Left forelimb (tissue), 1 donor: Measurements from ENCODE around the gene SEPHS2.
"Not testable (repeated sequence)": the region's sequence is repeated elsewhere in the genome, so short reads cannot be mapped to it uniquely, and the experiment has no call there.

Experiments used
- DNase-seq: peaks from one replicate; pipeline ENCODE4 v3.0.0-alpha.2; 2018; ENCODE audit warnings: low spot score

Gene SEPHS2

DNA sequence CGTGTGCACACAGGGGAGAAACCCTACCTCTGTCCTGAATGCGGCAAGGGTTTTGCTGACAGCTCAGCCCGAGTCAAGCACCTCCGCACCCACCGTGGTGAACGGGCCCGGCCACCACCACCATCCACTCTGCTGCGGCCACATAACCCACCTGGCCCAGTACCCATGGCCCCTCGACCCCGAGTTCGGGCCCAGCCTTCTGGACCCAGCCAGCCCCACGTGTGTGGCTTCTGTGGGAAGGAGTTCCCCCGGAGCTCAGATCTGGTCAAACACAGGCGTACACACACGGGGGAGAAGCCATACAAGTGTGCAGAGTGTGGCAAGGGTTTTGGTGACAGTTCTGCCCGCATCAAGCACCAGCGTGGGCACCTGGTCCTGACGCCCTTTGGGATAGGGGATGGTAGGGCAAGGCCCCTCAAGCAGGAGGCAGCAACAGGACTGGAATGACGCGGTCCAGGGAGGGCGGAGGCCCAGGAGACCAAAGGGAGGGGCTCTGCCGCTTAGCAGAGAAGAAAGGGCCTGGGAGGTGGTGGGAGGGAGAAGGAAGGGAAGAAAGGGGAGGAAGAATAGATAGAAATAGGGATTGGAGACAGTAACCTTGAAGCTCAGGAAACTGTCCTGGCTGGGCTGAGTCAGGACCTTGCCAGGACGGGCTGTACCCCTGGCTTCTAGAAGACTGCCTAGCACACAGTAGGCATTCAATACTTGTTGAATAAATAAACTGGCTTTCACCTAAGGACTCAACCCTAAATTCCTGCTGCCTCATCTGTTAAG lies 46.8 kb downstream of the SEPHS2 start:
- DNase-seq: no peak

DNA sequence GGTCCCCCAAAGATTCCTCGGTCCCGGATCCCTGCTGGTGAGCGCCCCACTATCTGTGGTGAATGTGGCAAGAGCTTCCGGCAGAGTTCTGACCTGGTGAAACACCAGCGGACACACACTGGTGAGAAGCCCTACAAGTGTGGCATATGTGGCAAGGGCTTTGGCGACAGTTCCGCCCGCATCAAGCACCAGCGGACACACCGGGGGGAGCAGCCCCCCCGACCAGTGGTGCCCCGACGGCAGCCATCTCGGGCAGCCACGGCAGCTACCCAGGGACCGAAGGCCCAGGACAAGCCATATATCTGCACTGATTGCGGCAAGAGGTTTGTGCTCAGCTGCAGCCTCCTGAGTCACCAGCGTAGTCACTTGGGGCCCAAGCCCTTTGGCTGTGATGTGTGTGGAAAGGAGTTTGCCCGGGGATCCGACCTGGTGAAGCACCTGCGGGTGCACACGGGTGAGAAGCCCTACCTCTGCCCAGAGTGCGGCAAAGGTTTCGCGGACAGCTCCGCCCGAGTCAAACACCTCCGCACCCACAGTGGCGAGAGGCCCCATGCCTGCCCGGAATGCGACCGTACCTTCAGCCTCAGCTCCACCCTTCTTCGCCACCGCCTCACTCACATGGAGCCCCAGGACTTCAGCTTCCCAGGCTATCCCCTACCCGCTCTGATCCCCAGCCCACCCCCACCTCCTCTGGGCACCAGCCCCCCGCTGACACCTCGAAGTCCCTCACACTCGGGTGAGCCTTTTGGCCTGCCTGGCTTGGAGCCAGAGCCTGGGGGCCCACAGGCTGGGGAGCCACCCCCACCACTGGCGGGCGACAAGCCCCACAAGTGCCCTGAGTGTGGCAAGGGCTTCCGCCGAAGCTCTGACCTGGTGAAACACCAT lies 47.7 kb downstream of the SEPHS2 start:
- no peak for DNase-seq

DNA sequence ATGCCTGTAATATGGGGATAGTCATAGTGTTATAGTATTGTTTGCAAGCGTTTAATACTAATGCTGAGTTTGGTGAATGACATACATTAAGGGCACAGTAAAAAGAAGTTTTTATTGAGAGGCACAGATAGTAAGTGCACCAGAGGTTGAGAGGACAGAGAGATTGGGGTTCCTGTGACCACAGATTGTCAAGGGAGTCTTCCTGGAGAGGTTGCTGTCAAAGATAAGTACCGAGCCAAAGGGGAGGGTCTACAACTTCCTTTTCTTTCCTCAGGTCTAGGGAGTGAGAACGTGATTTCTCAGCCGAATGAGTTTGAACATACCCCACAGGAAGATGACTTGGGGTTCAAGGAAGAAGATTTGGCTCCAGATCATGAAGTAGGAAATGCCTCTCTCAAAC lies 48.6 kb downstream of the SEPHS2 start:
- DNase-seq: no peak

DNA sequence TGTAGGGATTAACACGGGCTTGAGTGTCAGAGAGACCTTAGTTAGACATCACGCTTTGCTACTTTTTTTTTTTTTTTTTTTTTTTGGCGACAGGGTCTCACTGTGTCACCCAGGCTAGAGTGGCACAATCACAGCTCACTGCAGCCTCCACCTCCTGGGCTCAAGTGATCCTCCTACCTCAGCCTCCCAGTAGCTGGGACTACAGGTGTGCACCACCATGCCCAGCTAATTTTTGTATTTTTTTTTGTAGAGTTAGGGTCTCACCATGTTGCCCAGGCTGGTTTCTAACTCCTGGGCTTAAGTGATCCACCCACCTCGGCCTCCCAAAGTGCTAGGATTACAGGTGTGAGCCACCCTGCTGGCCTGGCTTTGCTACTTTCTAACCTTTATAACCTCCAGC lies 49.0 kb downstream of the SEPHS2 start:
- DNase-seq: not testable (repeated sequence)

DNA sequence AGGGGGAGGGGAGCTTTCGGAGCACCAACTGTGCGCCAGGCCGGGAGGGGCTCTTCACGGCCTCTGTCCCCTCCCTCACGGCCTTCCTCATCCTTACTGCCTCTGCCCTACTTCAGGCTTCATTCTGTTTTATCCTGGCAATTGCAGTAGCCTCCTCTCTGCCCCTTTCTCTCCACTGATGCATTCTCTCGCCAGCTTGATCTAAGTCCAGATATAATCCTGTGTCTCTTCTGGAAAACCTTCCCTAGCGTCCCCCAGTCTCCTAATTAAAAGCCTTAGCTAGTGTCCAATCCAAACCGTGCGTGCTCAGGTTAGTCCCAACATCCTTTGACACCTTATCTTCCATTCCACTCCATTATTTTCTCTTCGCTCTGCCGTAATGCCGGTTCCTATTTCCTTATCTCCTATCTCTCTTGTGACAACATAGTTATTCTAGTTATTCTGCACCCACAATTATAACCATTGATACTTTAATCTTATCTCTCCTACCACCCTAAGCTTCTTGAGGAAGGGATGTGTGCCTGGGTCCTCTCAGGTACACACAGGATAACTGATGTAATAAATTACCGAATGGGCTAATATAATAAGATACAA lies 49.6 kb downstream of the SEPHS2 start:
- no peak for DNase-seq

DNA sequence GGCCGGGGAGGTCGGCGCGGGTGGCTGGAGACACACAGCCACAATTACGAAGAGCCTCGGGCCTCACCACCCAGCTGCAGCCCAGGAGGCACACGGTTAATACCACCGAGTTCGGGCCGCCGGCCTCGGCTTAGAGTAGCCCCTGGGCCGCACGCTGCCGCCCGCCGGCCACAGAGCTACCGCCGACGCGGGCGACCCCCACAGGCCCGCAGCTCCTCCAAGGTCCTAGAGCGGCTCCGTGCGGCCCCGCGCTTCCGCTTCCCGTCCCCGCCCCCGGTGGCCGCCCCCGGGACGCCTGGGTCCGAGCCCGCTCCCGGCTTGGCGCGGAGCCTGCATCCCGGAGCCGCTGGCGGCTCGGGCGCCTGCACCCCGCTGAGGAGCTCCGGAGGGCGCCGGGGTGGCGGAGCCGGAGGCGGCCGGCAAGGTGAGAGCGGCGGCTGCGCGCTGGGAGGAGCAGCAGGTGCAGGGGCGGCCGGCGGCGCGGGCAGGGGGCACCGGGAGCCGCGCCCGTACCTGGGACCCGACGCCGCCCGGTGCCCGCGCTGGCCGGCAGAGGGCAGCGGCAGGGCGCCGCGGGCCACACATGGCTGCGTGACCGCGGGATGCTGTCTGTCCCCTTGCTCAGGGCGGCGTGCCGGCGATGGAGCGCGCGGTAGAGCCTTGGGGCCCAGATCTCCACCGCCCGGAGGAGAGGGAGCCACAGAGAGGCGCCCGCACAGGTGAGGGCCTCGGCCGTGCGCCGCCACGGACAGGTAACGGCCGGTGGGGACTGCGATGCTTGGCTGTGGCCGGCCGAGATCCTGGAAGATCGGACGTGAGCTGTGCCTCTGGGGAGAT lies 50.3 kb downstream of the SEPHS2 start, which contains the start of gene ZNF48:
ZNF48 (plus strand) TSS at position 266 of the 837 bp plus-strand sequence; CDS start at position 641, 375 bp downstream.
- peak; percentile 90 for DNase-seq

DNA sequence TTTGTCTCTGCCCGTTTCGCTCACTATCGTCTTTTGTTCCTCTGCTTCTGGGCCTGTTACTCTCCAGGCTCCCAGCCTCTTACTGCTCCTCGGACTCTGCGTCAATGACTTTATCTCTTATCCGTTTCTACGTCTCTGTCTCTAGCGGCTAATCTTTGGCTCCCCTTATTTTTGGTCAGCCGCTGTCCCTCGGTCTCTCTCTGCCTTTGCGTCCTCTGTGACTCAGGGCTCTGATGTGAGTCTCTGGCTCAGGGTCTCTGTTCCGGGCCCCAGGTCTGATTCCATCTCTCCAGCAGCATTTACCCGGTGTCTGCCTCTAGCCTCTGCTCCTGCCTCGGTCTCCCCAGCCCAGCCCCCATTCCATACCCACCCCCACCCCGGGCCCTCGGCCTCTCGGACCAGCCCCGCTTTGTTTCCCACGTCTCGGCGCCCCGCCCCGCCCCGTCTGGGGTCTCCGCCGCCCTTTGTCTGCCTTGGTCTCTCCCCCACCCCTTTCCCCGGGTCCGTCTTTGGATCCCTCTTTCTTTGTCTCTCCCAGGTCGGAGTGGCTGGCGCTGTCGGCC lies 51.0 kb downstream of the SEPHS2 start:
- DNase-seq: no peak
